Transverse colon (tissue), 4 donors: Measurements from ENCODE around the gene SYAP1. TPM values are rescaled to one million over a fixed set of nuclear protein-coding genes. Genes with fewer than 3 reads are reported as not detected.

Source experiments
- DNase-seq: peaks from one replicate; pipeline ENCODE4 v3.0.0-alpha.2; 2019
- H3K27ac ChIP-seq, 4 donors: fragments of 200-600 bp; sonication (generic); 2 replicates each; pipeline ENCODE4 v1.5.1; 2016 to 2018; ENCODE audit warnings: inconsistent platforms in 4 of 4
- H3K27me3 ChIP-seq: fragments of 200-600 bp; sonication (generic); 2 replicates; pipeline ENCODE4 v1.5.1; 2017; ENCODE audit warnings: inconsistent platforms
- H3K36me3 ChIP-seq, 4 donors: fragments of 200-600 bp; sonication (generic); 2 replicates each; pipeline ENCODE4 v1.5.1; 2017 to 2019; ENCODE audit warnings: inconsistent platforms in 4 of 4
- H3K4me1 ChIP-seq, 4 donors: fragments of 200-600 bp; sonication (generic); 2 replicates each; pipeline ENCODE4 v1.5.1; 2017 to 2020; ENCODE audit warnings: inconsistent platforms in 4 of 4
- H3K4me3 ChIP-seq, 4 donors: fragments of 200-600 bp; sonication (generic); 1 replicate in 1 of 4; 2 replicates in 3 of 4; pipeline versions ENCODE4 v1.5.1 to v1.6.1; 2017 to 2019; ENCODE audit warnings: inconsistent platforms in 4 of 4
- H3K9me3 ChIP-seq, 2 donors: fragments of 200-600 bp; sonication (generic); 2 replicates each; pipeline ENCODE4 v1.5.1; 2017 to 2019; ENCODE audit warnings: inconsistent platforms in 2 of 2
- CTCF ChIP-seq, 5 experiments: fragments of 200-600 bp in 3 of 5; fragments of 450-650 bp in 2 of 5; sonication (generic) in 3 of 5; IDR thresholded peaks; 1 replicate in 2 of 5; 2 replicates in 3 of 5; pipeline ENCODE4 v1.5.1; 2016 to 2017; ENCODE audit warnings: antibody characterized with exemption in 5 of 5, inconsistent platforms in 3 of 5, mild to moderate bottlenecking in 2 of 5, moderate library complexity in 1 of 5
- EP300 ChIP-seq: sonication (generic); formaldehyde crosslinking; IDR thresholded peaks from one replicate; pipeline ENCODE4 v1.6.1; 2017; ENCODE audit warnings: antibody characterized with exemption, low read depth
- POLR2A ChIP-seq: fragments of 450-650 bp; IDR thresholded peaks from one replicate; pipeline ENCODE4 v1.6.1; 2016; ENCODE audit warnings: antibody characterized with exemption, mild to moderate bottlenecking, moderate library complexity
- POLR2AphosphoS5 ChIP-seq, 3 donors: sonication (generic); formaldehyde crosslinking; IDR thresholded peaks; one replicate each; pipeline ENCODE4 v1.6.1; 2016; ENCODE audit warnings: antibody characterized with exemption in 3 of 3
- WGBS, 2 donors: methylation state at CpG; one replicate each; pipeline ENCODE4 v1.1.5; 2018; ENCODE audit warnings: low coverage in 1 of 2; 5-methylcytosine and 5-hydroxymethylcytosine counted together
- in situ Hi-C, 4 donors: fragments of 200-750 bp; cut with MboI; loops; one replicate each; pipeline versions ENCODE4 v1.15.0 to v1.15.1; 2017; ENCODE audit warnings: low sequenced_read_pairs in 3 of 4, low pct_ligation_motif_present in 1 of 4, low pct_unique_long_range_greater_than_20kb in 1 of 4
- intact Hi-C: fragments of 100-400 bp; cut with DNase I; formaldehyde crosslinking; loops from one replicate; pipeline ENCODE4 v1.15.1; 2023; ENCODE audit warnings: low total_unique reads
- total RNA-seq, 4 donors: library from RNA; depleted of rRNA; stranded (reverse); fragments of >200 nt; gene quantifications; one replicate each; pipeline ENCODE4 v1.1.0, GENCODE V29; 2016

Gene SYAP1
- total RNA-seq, 4 donors from 2014 or later = 25.3 to 34.1 (median 31.9) TPM

GRCh38 chrX:16743604-16744325 lies 24.4 kb downstream of the SYAP1 start:
- no peak for TF ChIP-seq CTCF (IDR thresholded peaks at IDR 0.05)
- TF ChIP-seq POLR2A = no peak
- TF ChIP-seq POLR2AphosphoS5 (IDR thresholded peaks at IDR 0.05) = no peak
- no peak for TF ChIP-seq EP300
- intact Hi-C loops = no loop called here
- Histone ChIP-seq H3K4me3 (no peak overlapping the region), H3K36me3 (no peaks in the 10 kb centered on the region), H3K9me3 (no peaks in the 10 kb centered on the region), H3K4me1 (no peaks in the 10 kb centered on the region), H3K27ac (no peak overlapping the region), H3K27me3 (no peaks in the 10 kb centered on the region)
- DNase-seq = no peak
- in situ Hi-C loops = no loop called here
- WGBS, 2 donors = 95% methylated on average over 12 of the region's 12 CpGs; no CpG with 5 or more reads in 1 of the 2 donors

- Histone ChIP-seq H3K4me1 (no peaks in the 10 kb centered on the region), H3K27me3 (no peaks in the 10 kb centered on the region), H3K9me3 (no peaks in the 10 kb centered on the region), H3K4me3 (no peak overlapping the region), H3K36me3 (no peaks in the 10 kb centered on the region), H3K27ac (no peak overlapping the region)
- no peak for TF ChIP-seq POLR2A
- no peak for TF ChIP-seq CTCF (IDR thresholded peaks at IDR 0.05)
- no peak for TF ChIP-seq EP300
- TF ChIP-seq POLR2AphosphoS5 (IDR thresholded peaks at IDR 0.05) = no peak
- 93% methylated on average over 5 of the region's 5 CpGs; no CpG with 5 or more reads in 1 of the 2 donors for WGBS, 2 donors
- no peak for DNase-seq
- intact Hi-C loops (no loop called here), in situ Hi-C loops (no loop called here)
Observed at GRCh38 chrX:16745102-16745501, 25.7 kb downstream of the SYAP1 start.

- WGBS, 2 donors = 93 to 100% methylated on average over 1 to 5 of the region's 5 CpGs
- TF ChIP-seq CTCF (IDR thresholded peaks at IDR 0.05) = no peak
- no peak for TF ChIP-seq POLR2A
- Histone ChIP-seq H3K27me3 (no peaks in the 10 kb centered on the region), H3K4me3 (no peak overlapping the region), H3K4me1 (no peaks in the 10 kb centered on the region), H3K9me3 (no peaks in the 10 kb centered on the region), H3K36me3 (no peaks in the 10 kb centered on the region), H3K27ac (no peak overlapping the region)
- intact Hi-C loops = no loop called here
- DNase-seq = no peak
- in situ Hi-C loops = no loop called here
Observed at GRCh38 chrX:16745659-16746058, 26.2 kb downstream of the SYAP1 start.

- WGBS, 2 donors = 98 to 100% methylated on average over 1 to 5 of the region's 5 CpGs
- intact Hi-C loops (no loop called here), in situ Hi-C loops (no loop called here)
- Histone ChIP-seq H3K4me1 (no peaks in the 10 kb centered on the region), H3K4me3 (no peak overlapping the region), H3K36me3 (no peaks in the 10 kb centered on the region), H3K27ac (no peak overlapping the region), H3K9me3 (no peaks in the 10 kb centered on the region), H3K27me3 (no peaks in the 10 kb centered on the region)
- DNase-seq = no peak
- no peak for TF ChIP-seq POLR2AphosphoS5 (IDR thresholded peaks at IDR 0.05)
- no peak for TF ChIP-seq CTCF (IDR thresholded peaks at IDR 0.05)
- TF ChIP-seq EP300 = no peak
- TF ChIP-seq POLR2A = no peak
Observed at GRCh38 chrX:16748425-16748824, 29.0 kb downstream of the SYAP1 start.
